NCI-H1694 treated with DMSO at 0.1 percent for 48 hours (cell line): ENCODE data around the gene IP6K1.

Experiments used
- DNase-seq: peaks from one replicate; lab custom pipeline; 2025; lab: John Stamatoyannopoulos, UW

IP6K1 gene

GRCh38 chr3:49724586-49724985 lies 61.8 kb downstream of the IP6K1 start:
- no peak for DNase-seq

GRCh38 chr3:49723628-49724551 lies 62.5 kb downstream of the IP6K1 start, which contains the start of gene GMPPB:
GMPPB (minus strand) TSS chr3:49723951; CDS start chr3:49723726, 225 bp downstream.
- peak; percentile 40 for DNase-seq

- DNase-seq: no peak
Measured at GRCh38 chr3:49723296-49723627, 63.1 kb downstream of the IP6K1 start.

GRCh38 chr3:49722896-49723295 lies 63.4 kb downstream of the IP6K1 start:
- no peak for DNase-seq

GRCh38 chr3:49721896-49722781 lies 64.2 kb downstream of the IP6K1 start:
- DNase-seq: no peak

GRCh38 chr3:49721596-49721895 lies 64.8 kb downstream of the IP6K1 start:
- DNase-seq: no peak

GRCh38 chr3:49720855-49721595 lies 65.3 kb downstream of the IP6K1 start:
- DNase-seq: no peak

- peak; percentile 48 for DNase-seq
Measured at GRCh38 chr3:49719214-49719884, 67.0 kb downstream of the IP6K1 start, which contains the start of gene AMIGO3. AMIGO3 (minus strand) TSS chr3:49719684; CDS start chr3:49719465, 219 bp downstream.

GRCh38 chr3:49718858-49719213 lies 67.5 kb downstream of the IP6K1 start:
- no peak for DNase-seq

- no peak for DNase-seq
Measured at GRCh38 chr3:49717959-49718857, 68.1 kb downstream of the IP6K1 start.

- DNase-seq: no peak
Measured at GRCh38 chr3:49717211-49717958, 69.0 kb downstream of the IP6K1 start.

- no peak for DNase-seq
Measured at GRCh38 chr3:49716691-49717210, 69.6 kb downstream of the IP6K1 start.

GRCh38 chr3:49716169-49716568 lies 70.2 kb downstream of the IP6K1 start:
- DNase-seq: no peak

GRCh38 chr3:49715611-49716121 lies 70.7 kb downstream of the IP6K1 start:
- no peak for DNase-seq

GRCh38 chr3:49714728-49715550 lies 71.4 kb downstream of the IP6K1 start:
- DNase-seq: no peak

- no peak for DNase-seq
Measured at GRCh38 chr3:49713336-49714105, 72.8 kb downstream of the IP6K1 start.

- no peak for DNase-seq
Measured at GRCh38 chr3:49712631-49713317, 73.6 kb downstream of the IP6K1 start.
